AG08396 (cell line): ENCODE data around the gene ARPC5.
A peak's percentile ranks its signal among the peaks of the same experiment; 100 is the strongest.
"Not testable (repeated sequence)": the region's sequence is repeated elsewhere in the genome, so short reads cannot be mapped to it uniquely, and the experiment has no call there.

ENCODE experiments used
- DNase-seq: peaks from one replicate; pipeline ENCODE4 v3.0.0; 2012; ENCODE audit warnings: low spot score, mixed read lengths

ARPC5 gene

DNA sequence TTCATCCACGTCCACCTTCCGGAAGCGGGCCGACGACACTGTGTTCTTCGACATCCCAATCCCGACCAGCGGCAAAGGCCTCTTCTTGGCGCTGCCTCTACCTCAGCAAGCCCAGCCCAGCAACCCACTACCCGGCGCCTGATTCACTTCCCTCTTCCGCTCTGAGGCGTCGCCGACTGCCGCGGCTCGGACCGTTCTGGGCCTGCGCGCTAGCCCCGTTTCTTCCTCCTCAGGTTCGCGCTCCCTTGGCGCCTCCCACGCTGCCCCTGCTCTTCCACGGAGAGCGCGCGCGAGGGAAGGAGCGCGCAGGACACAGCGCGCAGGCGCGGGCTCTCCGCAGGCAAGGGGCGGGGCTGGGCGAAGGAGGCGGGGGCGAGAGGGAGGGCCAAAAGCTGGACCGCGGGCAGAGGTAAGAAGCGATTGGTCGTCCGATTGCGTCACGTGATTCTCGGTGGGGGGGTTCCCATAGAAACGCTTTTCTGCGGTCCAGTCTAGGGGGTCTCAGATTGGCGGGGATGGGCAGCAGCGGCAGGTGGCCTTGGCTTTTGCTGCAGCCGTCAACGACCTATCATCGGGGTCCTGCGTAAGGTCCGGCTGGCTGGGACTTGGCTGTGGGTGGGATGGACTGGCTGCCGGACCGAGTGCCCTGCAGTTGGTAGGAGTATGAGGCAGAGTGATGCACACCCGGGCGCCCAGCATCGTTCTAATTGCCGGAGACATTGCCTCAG, at the start of gene ARPC5:
ARPC5 (minus strand) TSS at position 178 of the 728 bp plus-strand sequence; CDS start at position 54, 124 bp downstream.
- DNase-seq = peak; percentile 96

DNA sequence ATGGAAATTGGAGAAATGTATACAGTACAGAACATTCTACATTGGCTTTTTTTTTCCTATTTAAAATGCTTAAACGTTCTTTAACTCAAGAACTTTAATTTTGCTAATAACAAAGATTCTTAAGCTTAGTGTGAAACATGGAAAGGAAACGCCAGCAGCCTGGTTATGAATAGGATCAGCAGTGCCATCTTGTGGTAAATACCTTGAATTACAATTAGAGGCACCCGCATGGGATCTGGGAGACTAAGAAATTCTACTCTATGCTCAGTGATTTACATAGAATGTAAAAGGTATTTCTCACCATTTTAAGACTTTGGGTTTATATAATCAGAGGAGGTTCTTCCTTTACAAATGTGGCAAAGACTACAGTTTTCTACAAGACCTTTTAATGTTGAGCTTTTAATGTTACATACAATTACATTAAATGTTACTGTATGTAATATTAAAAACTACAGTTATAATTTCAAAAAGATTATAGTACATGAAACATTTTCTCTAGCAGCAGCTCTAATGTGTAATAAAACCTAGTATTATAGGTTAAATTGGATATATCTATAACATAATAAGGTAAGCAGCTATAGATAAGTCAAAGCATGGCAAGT, 49.6 kb upstream of the ARPC5 start:
- peak; percentile 72 for DNase-seq

DNA sequence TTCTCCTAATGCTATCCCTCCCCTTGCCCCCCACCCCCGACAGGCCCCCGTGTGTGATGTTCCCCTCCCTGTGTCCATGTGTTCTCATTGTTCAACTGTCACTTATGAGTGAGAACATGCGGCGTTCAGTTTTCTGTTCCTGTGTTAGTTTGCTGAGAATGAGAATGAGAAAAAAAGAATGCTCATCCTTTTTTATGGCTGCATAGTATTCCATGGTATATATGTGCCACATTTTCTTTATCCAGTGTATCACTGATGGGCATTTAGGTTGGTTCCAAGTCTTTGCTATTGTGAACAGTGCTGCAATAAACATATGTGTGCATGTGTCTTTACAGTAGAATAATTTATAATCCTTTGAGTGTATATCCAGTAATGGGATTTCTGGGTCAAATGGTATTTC, 43.8 kb upstream of the ARPC5 start:
- DNase-seq = not testable (repeated sequence)

GRCh38 chr1:183678819-183679218, 43.2 kb upstream of the ARPC5 start:
- DNase-seq = no peak

DNA sequence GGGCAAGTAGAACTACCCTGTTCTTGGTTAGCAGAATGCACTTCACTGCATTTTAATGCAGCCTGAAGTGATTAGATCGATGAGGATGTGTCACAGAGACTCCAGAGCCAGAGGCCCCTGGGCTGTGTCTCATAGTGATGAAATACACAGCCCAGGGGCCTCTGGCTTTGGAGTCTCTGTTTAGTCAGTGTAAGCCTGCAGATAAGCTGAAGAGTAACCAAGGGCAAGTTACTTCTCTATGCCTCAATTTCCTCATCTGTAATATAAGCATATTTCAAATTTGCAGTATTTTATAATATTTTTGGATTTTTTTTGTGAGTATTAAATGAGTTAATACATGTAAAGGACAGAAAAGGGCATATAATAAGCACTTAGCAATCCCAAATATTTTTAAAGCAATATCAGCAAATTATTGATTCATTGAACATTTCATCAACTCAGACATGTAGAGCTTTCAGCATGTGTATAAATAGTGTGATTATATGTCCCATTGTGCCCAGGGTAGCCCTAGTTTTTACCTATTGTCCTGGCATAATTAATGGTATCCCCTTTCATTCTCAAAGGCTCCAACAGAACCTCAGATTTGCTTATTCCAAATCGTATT, 41.1 kb upstream of the ARPC5 start:
- DNase-seq = peak; percentile 49

- DNase-seq = no peak
Measured at GRCh38 chr1:183675883-183676585, 40.5 kb upstream of the ARPC5 start.

DNA sequence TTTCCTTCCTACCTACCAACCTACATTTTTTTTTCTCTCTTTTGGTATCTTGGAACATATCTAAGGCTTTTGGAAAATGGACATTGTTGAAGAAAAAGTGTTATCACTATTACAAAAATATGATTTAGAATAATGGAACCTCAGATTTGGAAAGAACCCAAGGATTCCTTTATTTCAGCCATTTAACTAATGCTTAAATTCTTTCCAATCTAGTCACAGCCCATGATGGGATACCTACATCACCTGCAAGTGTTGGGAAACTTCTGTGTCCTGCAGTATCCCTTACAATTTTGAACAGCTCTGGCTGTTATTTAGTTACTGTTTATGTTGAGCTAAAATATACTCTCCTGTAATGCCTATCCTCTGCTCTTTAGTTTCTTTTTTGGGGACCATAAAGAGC, 39.8 kb upstream of the ARPC5 start:
- DNase-seq = no peak

GRCh38 chr1:183674886-183675285, 39.3 kb upstream of the ARPC5 start:
- DNase-seq = no peak

DNA sequence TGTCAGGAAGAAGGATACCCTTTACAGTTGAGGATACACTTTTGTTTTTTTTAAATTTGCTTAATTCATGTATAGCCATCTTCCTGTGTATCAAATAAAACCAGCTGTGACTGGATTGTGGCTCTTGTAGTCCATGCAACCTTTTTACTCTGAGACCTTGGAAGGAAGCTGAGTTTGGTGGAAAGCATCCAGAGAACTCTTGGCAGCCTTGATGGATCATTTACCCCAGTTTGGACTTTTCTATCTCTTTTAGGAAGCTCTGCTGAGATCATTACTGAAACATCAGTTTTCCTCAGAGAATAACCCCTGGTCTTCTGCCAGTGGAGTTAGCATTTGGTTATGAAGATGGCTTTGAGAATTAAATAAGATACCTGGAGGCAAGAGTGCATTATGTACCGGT, 38.8 kb upstream of the ARPC5 start:
- DNase-seq = no peak

DNA sequence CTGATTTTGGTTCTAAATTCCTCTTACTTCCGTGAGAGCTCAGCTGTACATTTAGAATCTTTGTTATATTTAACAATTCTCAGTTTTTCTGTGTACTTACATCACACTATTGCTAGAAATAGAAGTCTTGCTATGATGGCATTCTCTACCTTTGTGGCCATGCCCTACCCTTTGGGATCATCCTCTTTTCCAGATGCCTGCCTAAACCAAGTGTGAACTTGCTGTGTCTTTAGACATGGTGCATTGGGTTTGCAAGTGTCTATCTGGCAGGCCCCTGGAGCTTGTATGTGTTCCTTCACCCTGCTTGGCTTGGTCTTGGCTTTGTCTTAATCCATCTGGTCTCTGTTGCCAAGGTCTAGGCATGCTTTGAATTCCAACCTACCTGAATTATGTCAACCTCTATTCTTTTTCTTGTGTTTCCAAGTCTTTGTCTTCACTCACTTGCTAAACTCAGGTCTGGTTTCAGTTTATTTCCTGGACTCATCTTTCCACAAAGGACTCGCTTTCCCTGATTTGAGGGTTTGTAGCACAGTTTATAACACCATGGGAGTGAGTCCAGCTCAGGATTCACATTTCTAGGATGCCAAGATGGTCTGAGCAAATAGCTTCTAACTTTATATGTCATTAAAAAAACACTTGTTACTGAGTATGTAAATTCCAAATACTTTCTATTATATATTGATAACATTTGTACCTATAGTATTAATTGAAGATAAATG, 38.2 kb upstream of the ARPC5 start:
- no peak for DNase-seq

DNA sequence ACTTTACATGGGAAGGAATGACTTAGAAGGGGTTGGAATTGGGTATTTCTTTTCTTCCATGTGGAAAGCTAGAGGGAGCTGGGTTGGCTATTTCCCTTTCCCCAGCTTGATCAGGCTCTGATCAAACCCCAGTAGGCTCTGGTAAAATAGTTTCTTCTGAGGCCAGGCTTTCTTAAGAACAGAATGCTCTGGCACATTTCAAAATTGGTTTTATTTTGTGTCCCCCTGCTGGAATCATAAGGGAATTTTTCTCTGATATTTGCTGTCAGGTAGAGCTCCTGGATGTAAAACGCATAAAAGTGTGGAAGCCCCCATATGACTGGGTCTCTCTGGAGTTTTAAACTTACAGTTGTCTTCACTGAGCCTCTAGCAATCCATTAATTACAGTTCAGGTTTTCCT, 34.6 kb upstream of the ARPC5 start:
- DNase-seq = no peak

GRCh38 chr1:183656355-183656754, 20.8 kb upstream of the ARPC5 start:
- DNase-seq = no peak

GRCh38 chr1:183655562-183656075, 20.0 kb upstream of the ARPC5 start:
- peak; percentile 77 for DNase-seq

DNA sequence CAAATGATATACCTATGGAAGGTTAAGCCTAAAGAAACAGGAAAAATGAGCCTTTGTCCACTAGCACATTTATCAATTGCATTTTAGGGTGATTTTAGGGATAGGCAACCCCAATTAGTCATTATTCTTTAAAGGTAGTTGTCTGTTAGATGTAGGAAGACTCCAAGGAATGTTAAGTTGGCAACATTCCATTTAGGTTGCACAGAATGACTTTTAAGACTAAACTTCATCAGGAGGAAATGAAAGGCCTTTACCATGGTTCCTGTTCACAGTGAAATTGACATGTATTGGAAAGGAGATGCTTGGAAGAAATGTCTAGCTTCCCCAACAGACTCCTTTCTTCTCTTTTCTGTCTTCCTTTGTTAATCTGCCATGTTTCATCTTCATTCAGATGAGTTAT, 19.1 kb upstream of the ARPC5 start:
- DNase-seq = no peak

DNA sequence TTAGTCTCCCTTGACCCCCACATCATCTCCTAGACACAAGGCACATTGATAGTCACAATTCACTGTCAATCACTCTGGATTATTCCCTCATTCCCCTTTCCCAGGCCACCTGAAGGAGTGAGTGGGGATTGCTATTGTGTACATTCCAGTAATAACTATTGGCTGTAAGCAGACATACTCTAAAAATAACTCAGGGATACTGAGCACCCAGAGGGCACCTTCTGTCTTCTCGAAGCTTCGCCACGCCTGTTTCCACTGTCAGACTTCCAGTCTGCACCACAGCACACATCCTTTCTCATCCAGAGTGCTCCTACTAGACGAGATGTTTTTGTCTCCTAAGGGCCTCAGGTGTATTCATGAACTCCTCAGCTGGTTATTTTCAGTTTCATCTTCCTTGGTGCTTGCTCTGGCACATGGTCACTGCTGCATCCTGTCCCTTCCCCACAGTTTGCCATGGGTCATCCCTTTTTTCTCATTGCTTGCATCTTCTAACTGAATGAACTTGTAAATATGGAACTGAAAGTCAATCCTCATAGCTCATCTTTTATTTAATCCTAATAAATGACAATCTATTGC, 18.4 kb upstream of the ARPC5 start:
- no peak for DNase-seq

GRCh38 chr1:183653462-183653794, 17.8 kb upstream of the ARPC5 start:
- DNase-seq = no peak

GRCh38 chr1:183652547-183653461, 17.2 kb upstream of the ARPC5 start, which contains the start of gene APOBEC4:
Gene APOBEC4, minus strand, starts transcription at chr1:183653316. Its CDS starts 4,535 bp downstream, at chr1:183648781.
- no peak for DNase-seq

DNA sequence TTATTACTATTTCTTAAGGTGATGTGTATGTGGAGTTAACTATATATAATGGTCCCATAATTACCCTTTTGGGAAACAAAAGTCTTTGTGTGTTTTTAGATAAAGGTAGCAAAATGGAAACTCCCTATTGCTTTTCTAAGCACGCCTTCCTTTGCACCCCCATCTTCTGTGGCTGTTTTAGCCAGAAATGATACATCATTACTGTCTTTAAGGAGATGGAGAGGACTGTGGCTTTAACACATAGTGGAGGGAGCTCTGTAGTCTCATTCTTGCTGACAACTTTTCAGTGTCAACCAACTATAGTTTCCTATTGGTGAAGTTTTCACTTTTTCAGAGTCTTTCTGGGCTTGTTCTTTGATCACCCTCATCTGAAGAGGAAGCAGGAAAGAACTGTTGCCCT, 16.5 kb upstream of the ARPC5 start:
- DNase-seq = no peak

DNA sequence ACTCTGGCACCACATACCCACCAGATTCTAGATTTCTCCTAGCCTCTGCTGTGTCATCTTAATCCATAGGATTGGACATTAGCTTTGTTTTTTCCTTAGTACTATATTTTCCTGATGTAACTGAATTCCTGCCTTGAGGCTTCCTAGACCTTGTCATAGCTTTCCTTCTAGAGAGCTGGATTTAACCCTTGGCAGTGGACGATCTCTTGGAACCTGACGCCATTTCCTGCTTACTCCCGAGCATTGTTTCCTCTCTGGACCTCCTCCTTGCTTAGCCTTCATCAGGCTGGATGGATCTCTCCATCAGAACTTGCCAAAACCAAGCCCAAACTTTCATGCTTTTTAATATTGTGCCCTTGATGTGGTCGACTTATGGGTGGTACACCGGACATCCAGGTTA, 16.0 kb upstream of the ARPC5 start:
- no peak for DNase-seq

- no peak for DNase-seq
Measured at GRCh38 chr1:183648042-183648441, 12.5 kb upstream of the ARPC5 start.

- no peak for DNase-seq
Measured at GRCh38 chr1:183646776-183647175, 11.2 kb upstream of the ARPC5 start.
